SK-N-SH treated with all-trans-retinoic acid at 6 μM for 48 hours (cell line): Measurements from ENCODE around the gene CASP7.

Experiments used
- ATAC-seq: fragments of 200-7000 bp; cut with Tn5 transposase; 3 replicates; pipeline ENCODE4 v1.9.1; 2020; ENCODE audit warnings: mild to moderate bottlenecking, moderate library complexity
- ARNTL ChIP-seq: fragments of 450-650 bp; formaldehyde crosslinking; IDR thresholded peaks from 2 replicates; pipeline ENCODE4 v1.5.0; 2020; ENCODE audit warnings: low read depth, mild to moderate bottlenecking, moderate library complexity, borderline replicate concordance
- BACH2 ChIP-seq: fragments of 250-450 bp; sonication (Bioruptor Pico); IDR thresholded peaks from 2 replicates; pipeline ENCODE4 v1.9.0; 2021; ENCODE audit warnings: mild to moderate bottlenecking, borderline replicate concordance
- CREB5 ChIP-seq: fragments of 250-450 bp; sonication (Bioruptor Pico); IDR thresholded peaks from 2 replicates; pipeline ENCODE4 v1.5.1; 2020; ENCODE audit warnings: low read depth, mild to moderate bottlenecking, moderate library complexity
- CSDC2 ChIP-seq: fragments of 250-450 bp; sonication (Bioruptor Pico); IDR thresholded peaks from 2 replicates; pipeline ENCODE4 v1.5.0; 2020; ENCODE audit warnings: mild to moderate bottlenecking, moderate library complexity
- CSRNP3 ChIP-seq: fragments of 250-450 bp; sonication (Bioruptor Pico); IDR thresholded peaks from 2 replicates; pipeline ENCODE4 v1.5.1; 2021; ENCODE audit warnings: mild to moderate bottlenecking, moderate library complexity
- ESRRG ChIP-seq: fragments of 250-450 bp; sonication (Bioruptor Pico); IDR thresholded peaks from 2 replicates; pipeline ENCODE4 v1.6.1; 2021; ENCODE audit warnings: mild to moderate bottlenecking
- GLIS3 ChIP-seq: fragments of 250-450 bp; sonication (Bioruptor Pico); IDR thresholded peaks from 2 replicates; pipeline ENCODE4 v1.5.0; 2020; ENCODE audit warnings: mild to moderate bottlenecking, moderate library complexity
- ISL1 ChIP-seq: fragments of 250-450 bp; sonication (Bioruptor Pico); IDR thresholded peaks from 2 replicates; pipeline ENCODE4 v2.1.2; 2022; ENCODE audit warnings: mild to moderate bottlenecking, moderate library complexity
- OSR1 ChIP-seq: fragments of 250-450 bp; sonication (Bioruptor Pico); IDR thresholded peaks from 2 replicates; pipeline ENCODE4 v1.8.0; 2022; ENCODE audit warnings: moderate library complexity, mild to moderate bottlenecking, inconsistent platforms
- PATZ1 ChIP-seq: fragments of 250-450 bp; sonication (Bioruptor Pico); IDR thresholded peaks from 2 replicates; pipeline ENCODE4 v1.8.0; 2020; ENCODE audit warnings: mild to moderate bottlenecking, moderate library complexity, borderline replicate concordance
- PPARA ChIP-seq: fragments of 250-450 bp; sonication (Bioruptor Pico); IDR thresholded peaks from 2 replicates; pipeline ENCODE4 v1.5.0; 2020; ENCODE audit warnings: mild to moderate bottlenecking, borderline replicate concordance
- RARB ChIP-seq: fragments of 250-450 bp; sonication (Bioruptor Pico); IDR thresholded peaks from 2 replicates; pipeline ENCODE4 v1.8.0; 2021; ENCODE audit warnings: mild to moderate bottlenecking, moderate library complexity
- SNAI2 ChIP-seq: fragments of 250-450 bp; sonication (Bioruptor Pico); IDR thresholded peaks from 2 replicates; pipeline ENCODE4 v1.5.0; 2020; ENCODE audit warnings: mild to moderate bottlenecking, moderate library complexity
- TCF4 ChIP-seq: fragments of 250-450 bp; sonication (Bioruptor Pico); IDR thresholded peaks from 2 replicates; pipeline ENCODE4 v1.8.0; 2021; ENCODE audit warnings: mild to moderate bottlenecking, moderate library complexity, borderline replicate concordance
- TOX ChIP-seq: fragments of 250-450 bp; sonication (Bioruptor Pico); IDR thresholded peaks from 2 replicates; pipeline ENCODE4 v1.8.0; 2021; ENCODE audit warnings: mild to moderate bottlenecking, moderate library complexity, borderline replicate concordance
- TSHZ2 ChIP-seq: fragments of 250-450 bp; sonication (Bioruptor Pico); IDR thresholded peaks from 2 replicates; pipeline ENCODE4 v1.5.0; 2020; ENCODE audit warnings: mild to moderate bottlenecking, moderate library complexity
- ZC3H10 ChIP-seq: fragments of 250-450 bp; sonication (Bioruptor Pico); IDR thresholded peaks from 2 replicates; pipeline ENCODE4 v1.5.1; 2021; ENCODE audit warnings: mild to moderate bottlenecking, moderate library complexity
- ZFP3 ChIP-seq: fragments of 250-450 bp; sonication (Bioruptor Pico); IDR thresholded peaks from 2 replicates; pipeline ENCODE4 v1.5.0; 2020; ENCODE audit warnings: mild to moderate bottlenecking, moderate library complexity
- ZFP30 ChIP-seq: fragments of 450-650 bp; formaldehyde crosslinking; IDR thresholded peaks from 2 replicates; pipeline ENCODE4 v1.5.0; 2022; ENCODE audit warnings: mild to moderate bottlenecking, moderate library complexity
- ZNF565 ChIP-seq: fragments of 450-650 bp; formaldehyde crosslinking; conservative IDR thresholded peaks from 2 replicates; pipeline ENCODE4 v1.5.0; 2020; ENCODE audit warnings: low read depth, mild to moderate bottlenecking, moderate library complexity
- ZNF70 ChIP-seq: fragments of 450-650 bp; formaldehyde crosslinking; IDR thresholded peaks from 2 replicates; pipeline ENCODE4 v1.5.0; 2020; ENCODE audit warnings: mild to moderate bottlenecking, moderate library complexity
- ZNF8 ChIP-seq: fragments of 450-650 bp; formaldehyde crosslinking; IDR thresholded peaks from 2 replicates; pipeline ENCODE4 v1.5.0; 2020; ENCODE audit warnings: mild to moderate bottlenecking, moderate library complexity

The CASP7 gene

GRCh38 chr10:113631684-113632367 is 47.9 kb upstream of the CASP7 start:
- TF ChIP-seq ARNTL = no peak
- TF ChIP-seq ZFP30 (CRISPR knock-in tag) = no peak
- no peak for TF ChIP-seq ZNF565 (CRISPR knock-in tag)
- no peak for TF ChIP-seq CSDC2
- TF ChIP-seq ZNF70 = no peak
- TF ChIP-seq TCF4 (CRISPR knock-in tag) = no peak
- no peak for TF ChIP-seq TSHZ2
- TF ChIP-seq ZC3H10 = no peak
- no peak for TF ChIP-seq PPARA
- no peak for TF ChIP-seq TOX (CRISPR knock-in tag)
- TF ChIP-seq CSRNP3 (CRISPR knock-in tag) = no peak
- no peak for TF ChIP-seq PATZ1 (CRISPR knock-in tag)
- no peak for TF ChIP-seq BACH2 (CRISPR knock-in tag)
- no peak for TF ChIP-seq ZFP3 (CRISPR knock-in tag)
- TF ChIP-seq CREB5 (CRISPR knock-in tag) = no peak
- TF ChIP-seq ISL1 (CRISPR knock-in tag) = no peak
- TF ChIP-seq ESRRG = no peak
- no peak for TF ChIP-seq RARB
- no peak for TF ChIP-seq ZNF8 (CRISPR knock-in tag)
- TF ChIP-seq, all 23 proteins: peak for 0
- no peak for ATAC-seq

- no peak for ATAC-seq
- no peak for TF ChIP-seq ZNF565 (CRISPR knock-in tag)
- no peak for TF ChIP-seq PPARA
- TF ChIP-seq PATZ1 (CRISPR knock-in tag) = no peak
- no peak for TF ChIP-seq ZNF8 (CRISPR knock-in tag)
- TF ChIP-seq BACH2 (CRISPR knock-in tag) = no peak
- no peak for TF ChIP-seq CSRNP3 (CRISPR knock-in tag)
- TF ChIP-seq OSR1 (CRISPR knock-in tag) = no peak
- no peak for TF ChIP-seq SNAI2 (CRISPR knock-in tag)
- no peak for TF ChIP-seq GLIS3
- TF ChIP-seq CSDC2 = no peak
These were observed 39.7 kb upstream of the CASP7 start for GRCh38 chr10:113639966-113640365.
